HEK293 (cell line): ENCODE results near the gene HIVEP2.
A peak's percentile ranks its signal among the peaks of the same experiment; 100 is the strongest.

Experiments used
- CTCF ChIA-PET: fragments of 350-600 bp; formaldehyde crosslinking; extraction: SDS; loops from one replicate; lab custom pipeline; 2021; ENCODE audit warnings: antibody characterized with exemption; lab: Yijun Ruan, JAX
- POLR2A ChIA-PET: fragments of 300-600 bp; formaldehyde crosslinking; extraction: SDS; loops from one replicate; lab custom pipeline; 2020; ENCODE audit warnings: antibody characterized with exemption, inconsistent platforms; lab: Yijun Ruan, JAX
- H3K27ac ChIP-seq: fragments of 200-500 bp; sonication (Bioruptor generic); 2 replicates; pipeline ENCODE4 v1.5.1; 2014; ENCODE audit warnings: low read depth, low read length, control low read depth, inconsistent platforms; ENCODE audit errors: extremely low read depth
- H3K36me3 ChIP-seq, 2 experiments: fragments of 200-500 bp in 1 of 2; sonication (Bioruptor generic) in 1 of 2; 1 replicate in 1 of 2; 2 replicates in 1 of 2; pipeline ENCODE4 v1.5.1; 2014 to 2017; ENCODE audit warnings: inconsistent platforms in 2 of 2, low read length in 2 of 2; ENCODE audit not compliant: control insufficient read depth in 2 of 2, insufficient read depth in 1 of 2
- H3K4me1 ChIP-seq: fragments of 200-500 bp; sonication (Bioruptor generic); 2 replicates; pipeline ENCODE4 v1.5.1; 2014; ENCODE audit warnings: mild to moderate bottlenecking, low read length, inconsistent platforms; ENCODE audit not compliant: control insufficient read depth, insufficient read depth
- H3K4me3 ChIP-seq: 2 replicates; pipeline ENCODE4 v1.5.1; 2011; ENCODE audit warnings: low read depth, mild to moderate bottlenecking, control low read depth, low read length, moderate library complexity
- H3K9me3 ChIP-seq: fragments of 200-500 bp; sonication (Bioruptor generic); 2 replicates; pipeline ENCODE4 v1.5.1; 2014; ENCODE audit warnings: low read depth, low read length, inconsistent platforms; ENCODE audit not compliant: control insufficient read depth, insufficient read depth
- FEZF1 ChIP-seq: fragments of 450-650 bp; formaldehyde crosslinking; IDR thresholded peaks from 2 replicates; pipeline ENCODE4 v1.5.1; 2016; ENCODE audit warnings: missing biosample characterization, missing genetic modification characterization
- GFI1B ChIP-seq: fragments of 450-650 bp; formaldehyde crosslinking; IDR thresholded peaks from 2 replicates; pipeline ENCODE4 v1.5.1; 2016; ENCODE audit warnings: missing biosample characterization, missing genetic modification characterization
- GLIS1 ChIP-seq: fragments of 450-650 bp; formaldehyde crosslinking; IDR thresholded peaks from 2 replicates; pipeline ENCODE4 v1.5.1; 2016; ENCODE audit warnings: missing biosample characterization, missing genetic modification characterization
- GLIS2 ChIP-seq: fragments of 450-650 bp; formaldehyde crosslinking; IDR thresholded peaks from 2 replicates; pipeline ENCODE4 v1.5.1; 2016; ENCODE audit warnings: missing biosample characterization, missing genetic modification characterization
- RBAK ChIP-seq: fragments of 450-650 bp; formaldehyde crosslinking; IDR thresholded peaks from 2 replicates; pipeline ENCODE4 v1.5.1; 2016; ENCODE audit warnings: missing biosample characterization, missing genetic modification characterization
- SALL2 ChIP-seq: fragments of 450-650 bp; formaldehyde crosslinking; IDR thresholded peaks from 2 replicates; pipeline ENCODE4 v1.5.0; 2017; ENCODE audit warnings: missing biosample characterization, mild to moderate bottlenecking, missing genetic modification characterization, borderline replicate concordance
- ZBTB17 ChIP-seq: fragments of 450-650 bp; formaldehyde crosslinking; IDR thresholded peaks from 2 replicates; pipeline ENCODE4 v1.5.1; 2016; ENCODE audit warnings: missing biosample characterization, missing genetic modification characterization
- ZBTB20 ChIP-seq: fragments of 450-650 bp; formaldehyde crosslinking; IDR thresholded peaks from 2 replicates; pipeline ENCODE4 v1.5.1; 2016; ENCODE audit warnings: missing biosample characterization, missing genetic modification characterization
- ZFP41 ChIP-seq: fragments of 450-650 bp; formaldehyde crosslinking; IDR thresholded peaks from 2 replicates; pipeline ENCODE4 v1.5.1; 2016; ENCODE audit warnings: missing biosample characterization, missing genetic modification characterization, borderline replicate concordance
- ZNF341 ChIP-seq: fragments of 450-650 bp; formaldehyde crosslinking; IDR thresholded peaks from 2 replicates; pipeline ENCODE4; 2016; ENCODE audit warnings: low read depth, missing biosample characterization, missing genetic modification characterization
- ZNF37A ChIP-seq: fragments of 450-650 bp; IDR thresholded peaks from 2 replicates; pipeline ENCODE4 v1.5.1; 2018; ENCODE audit warnings: missing biosample characterization, missing genetic modification characterization
- ZNF610 ChIP-seq: fragments of 450-650 bp; formaldehyde crosslinking; IDR thresholded peaks from 2 replicates; pipeline ENCODE4 v1.5.1; 2016; ENCODE audit warnings: missing biosample characterization, missing genetic modification characterization, borderline replicate concordance
- ZNF621 ChIP-seq: fragments of 450-650 bp; formaldehyde crosslinking; IDR thresholded peaks from 2 replicates; pipeline ENCODE4 v1.5.1; 2017; ENCODE audit warnings: missing biosample characterization, missing genetic modification characterization
- ZNF629 ChIP-seq: fragments of 450-650 bp; formaldehyde crosslinking; IDR thresholded peaks from 2 replicates; pipeline ENCODE4 v1.5.1; 2017; ENCODE audit warnings: missing biosample characterization, missing genetic modification characterization
- ZSCAN30 ChIP-seq: fragments of 450-650 bp; IDR thresholded peaks from 2 replicates; pipeline ENCODE4 v1.5.1; 2018; ENCODE audit warnings: missing biosample characterization, mild to moderate bottlenecking, missing genetic modification characterization, moderate library complexity
- TF ChIP-seq, protein P1 (sequence below): fragments of 450-650 bp; formaldehyde crosslinking; IDR thresholded peaks from 2 replicates; pipeline ENCODE4 v1.5.1; 2016; ENCODE audit warnings: missing biosample characterization, missing genetic modification characterization
- TF ChIP-seq, protein P2 (sequence below): sonication (generic); formaldehyde crosslinking; IDR thresholded peaks from 2 replicates; pipeline ENCODE4 v1.8.1; 2022; ENCODE audit warnings: mild to moderate bottlenecking, moderate library complexity, missing genetic modification reagents
- TF ChIP-seq, protein P3 (sequence below): fragments of 450-650 bp; formaldehyde crosslinking; IDR thresholded peaks from 2 replicates; pipeline ENCODE4 v1.5.1; 2016; ENCODE audit warnings: missing biosample characterization, missing genetic modification characterization, low read depth

HIVEP2 gene

DNA sequence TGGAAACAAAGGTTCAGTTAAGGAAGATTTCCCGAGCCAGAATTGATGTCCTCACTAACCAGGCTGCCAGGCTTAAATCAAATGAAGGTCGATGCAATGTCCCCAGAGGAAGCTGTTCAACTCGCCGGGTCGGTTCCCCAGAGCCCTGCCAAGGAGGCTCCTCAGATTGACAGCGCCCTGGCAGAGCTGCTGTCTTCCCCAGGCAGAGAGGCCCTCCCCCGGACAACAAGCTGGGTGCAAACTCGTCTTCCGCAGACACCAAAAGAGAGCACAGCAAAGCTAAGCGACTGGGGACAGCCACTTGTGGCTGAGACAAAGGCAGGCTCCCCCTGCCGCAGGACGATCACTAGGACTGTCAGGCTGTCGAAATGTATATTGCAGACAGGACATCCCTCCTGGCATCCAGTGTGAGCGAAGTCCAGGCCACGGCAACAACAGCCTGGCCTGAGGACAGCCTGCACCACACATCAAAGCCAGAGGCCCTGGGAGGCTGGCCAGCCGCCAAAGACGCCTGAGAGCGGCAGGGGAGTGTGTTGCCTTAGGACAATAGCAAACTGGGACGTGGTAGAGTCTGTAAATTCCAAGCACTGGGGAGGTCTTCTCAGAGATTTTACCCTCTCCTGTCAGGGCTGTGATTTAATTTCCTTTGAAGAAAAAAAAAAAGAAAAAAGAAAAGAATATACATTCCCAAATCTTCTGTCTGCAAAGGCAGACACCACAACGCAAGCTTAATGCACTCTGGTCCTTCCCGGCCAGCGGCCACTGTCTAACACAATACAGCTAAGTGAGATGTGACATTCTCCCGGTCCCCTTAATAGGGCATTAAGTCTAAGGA lies 99.1 kb downstream of the HIVEP2 start (continued):
- TF ChIP-seq SALL2 (tag by site-specific recombination), result no peak
- peak; percentile 47; the same call in 1 of the 2 replicates for TF ChIP-seq ZSCAN30 (tag by site-specific recombination)
- TF ChIP-seq ZNF610 (tag by site-specific recombination), result peak; percentile 90
- TF ChIP-seq FEZF1, result peak; percentile 32; the same call in 1 of the 2 replicates
- TF ChIP-seq GLIS2 (tag by site-specific recombination), result peak; percentile 65
- TF ChIP-seq, protein P1, sequence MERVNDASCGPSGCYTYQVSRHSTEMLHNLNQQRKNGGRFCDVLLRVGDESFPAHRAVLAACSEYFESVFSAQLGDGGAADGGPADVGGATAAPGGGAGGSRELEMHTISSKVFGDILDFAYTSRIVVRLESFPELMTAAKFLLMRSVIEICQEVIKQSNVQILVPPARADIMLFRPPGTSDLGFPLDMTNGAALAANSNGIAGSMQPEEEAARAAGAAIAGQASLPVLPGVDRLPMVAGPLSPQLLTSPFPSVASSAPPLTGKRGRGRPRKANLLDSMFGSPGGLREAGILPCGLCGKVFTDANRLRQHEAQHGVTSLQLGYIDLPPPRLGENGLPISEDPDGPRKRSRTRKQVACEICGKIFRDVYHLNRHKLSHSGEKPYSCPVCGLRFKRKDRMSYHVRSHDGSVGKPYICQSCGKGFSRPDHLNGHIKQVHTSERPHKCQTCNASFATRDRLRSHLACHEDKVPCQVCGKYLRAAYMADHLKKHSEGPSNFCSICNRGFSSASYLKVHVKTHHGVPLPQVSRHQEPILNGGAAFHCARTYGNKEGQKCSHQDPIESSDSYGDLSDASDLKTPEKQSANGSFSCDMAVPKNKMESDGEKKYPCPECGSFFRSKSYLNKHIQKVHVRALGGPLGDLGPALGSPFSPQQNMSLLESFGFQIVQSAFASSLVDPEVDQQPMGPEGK (tag by site-specific recombination), result 0 out of 2 replicates have a peak, but pooled peaks have one; percentile 22
- peak; percentile 93 for TF ChIP-seq GLIS1 (tag by site-specific recombination)
- peak; percentile 84 for TF ChIP-seq GFI1B (tag by site-specific recombination)
- peak; percentile 95 for TF ChIP-seq ZBTB17
- no peak for TF ChIP-seq ZFP41 (tag by site-specific recombination)
- TF ChIP-seq, protein P2, sequence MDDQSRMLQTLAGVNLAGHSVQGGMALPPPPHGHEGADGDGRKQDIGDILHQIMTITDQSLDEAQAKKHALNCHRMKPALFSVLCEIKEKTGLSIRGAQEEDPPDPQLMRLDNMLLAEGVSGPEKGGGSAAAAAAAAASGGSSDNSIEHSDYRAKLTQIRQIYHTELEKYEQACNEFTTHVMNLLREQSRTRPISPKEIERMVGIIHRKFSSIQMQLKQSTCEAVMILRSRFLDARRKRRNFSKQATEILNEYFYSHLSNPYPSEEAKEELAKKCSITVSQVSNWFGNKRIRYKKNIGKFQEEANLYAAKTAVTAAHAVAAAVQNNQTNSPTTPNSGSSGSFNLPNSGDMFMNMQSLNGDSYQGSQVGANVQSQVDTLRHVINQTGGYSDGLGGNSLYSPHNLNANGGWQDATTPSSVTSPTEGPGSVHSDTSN (CRISPR knock-in tag), result 0 out of 2 replicates have a peak, but pooled peaks have one; percentile 54
- peak; percentile 95 for TF ChIP-seq ZNF341
- TF ChIP-seq, protein P3, sequence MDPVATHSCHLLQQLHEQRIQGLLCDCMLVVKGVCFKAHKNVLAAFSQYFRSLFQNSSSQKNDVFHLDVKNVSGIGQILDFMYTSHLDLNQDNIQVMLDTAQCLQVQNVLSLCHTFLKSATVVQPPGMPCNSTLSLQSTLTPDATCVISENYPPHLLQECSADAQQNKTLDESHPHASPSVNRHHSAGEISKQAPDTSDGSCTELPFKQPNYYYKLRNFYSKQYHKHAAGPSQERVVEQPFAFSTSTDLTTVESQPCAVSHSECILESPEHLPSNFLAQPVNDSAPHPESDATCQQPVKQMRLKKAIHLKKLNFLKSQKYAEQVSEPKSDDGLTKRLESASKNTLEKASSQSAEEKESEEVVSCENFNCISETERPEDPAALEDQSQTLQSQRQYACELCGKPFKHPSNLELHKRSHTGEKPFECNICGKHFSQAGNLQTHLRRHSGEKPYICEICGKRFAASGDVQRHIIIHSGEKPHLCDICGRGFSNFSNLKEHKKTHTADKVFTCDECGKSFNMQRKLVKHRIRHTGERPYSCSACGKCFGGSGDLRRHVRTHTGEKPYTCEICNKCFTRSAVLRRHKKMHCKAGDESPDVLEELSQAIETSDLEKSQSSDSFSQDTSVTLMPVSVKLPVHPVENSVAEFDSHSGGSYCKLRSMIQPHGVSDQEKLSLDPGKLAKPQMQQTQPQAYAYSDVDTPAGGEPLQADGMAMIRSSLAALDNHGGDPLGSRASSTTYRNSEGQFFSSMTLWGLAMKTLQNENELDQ (tag by site-specific recombination), result no peak

DNA sequence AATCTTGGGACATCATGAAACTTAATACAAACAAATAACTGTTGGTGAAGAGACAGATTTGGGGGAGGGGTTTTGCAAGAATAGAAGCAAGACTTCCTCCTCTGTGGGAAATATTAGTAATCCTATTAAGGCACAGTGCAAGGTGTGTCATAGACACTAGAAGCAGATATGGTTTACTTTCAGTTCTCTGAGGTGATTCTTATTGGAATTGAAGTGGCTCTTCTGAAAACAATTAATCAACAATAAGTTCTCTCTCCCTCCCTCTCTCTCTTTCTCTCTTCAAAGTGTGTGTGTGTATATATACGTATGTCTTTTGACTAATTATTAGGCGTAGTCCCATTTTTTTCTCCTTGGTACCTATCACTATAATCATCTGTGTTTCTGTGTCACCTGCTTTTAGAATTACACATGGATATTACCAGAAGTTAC lies 99.8 kb downstream of the HIVEP2 start:
- ChIA-PET POLR2A (interaction anchor here (0.9 kb wide), 1 partner anchor 15 kb away, joined by 3 read pairs; no protein-coding TSS in a partner anchor), CTCF (no interaction called here)
- no peak for TF ChIP-seq ZNF629 (tag by site-specific recombination)
- TF ChIP-seq ZBTB20 (tag by site-specific recombination), result no peak
- TF ChIP-seq ZNF621 (tag by site-specific recombination), result no peak
- TF ChIP-seq ZNF37A (tag by site-specific recombination), result no peak
- no peak for TF ChIP-seq RBAK
- TF ChIP-seq ZFP41 (tag by site-specific recombination), result no peak
- no peak overlapping the region for H3K4me3 ChIP-seq
- H3K9me3 ChIP-seq, result no peaks in the 10 kb centered on the region
- H3K27ac ChIP-seq, result peak overlapping the region; percentile 5; the same call in 1 of the 2 replicates
- peaks cover 41% of the 10 kb centered on the region for H3K4me1 ChIP-seq
- no peaks in the 10 kb centered on the region for H3K36me3 ChIP-seq
